Prostate gland (tissue), 2 donors: ENCODE data around the gene ELN.

ENCODE experiments used
- POLR2A ChIP-seq: fragments of 450-650 bp; IDR thresholded peaks from one replicate; pipeline ENCODE4 v1.6.1; 2016; ENCODE audit warnings: antibody characterized with exemption, mild to moderate bottlenecking
- TF ChIP-seq, protein P1 (sequence below), 4 experiments: fragments of 200-600 bp in 2 of 4; fragments of 450-650 bp in 2 of 4; sonication (generic) in 2 of 4; IDR thresholded peaks; 1 replicate in 3 of 4; 2 replicates in 1 of 4; pipeline ENCODE4 v1.5.1; 2016 to 2019; ENCODE audit warnings: antibody characterized with exemption in 4 of 4, mild to moderate bottlenecking in 2 of 4, moderate library complexity in 2 of 4

DNA sequence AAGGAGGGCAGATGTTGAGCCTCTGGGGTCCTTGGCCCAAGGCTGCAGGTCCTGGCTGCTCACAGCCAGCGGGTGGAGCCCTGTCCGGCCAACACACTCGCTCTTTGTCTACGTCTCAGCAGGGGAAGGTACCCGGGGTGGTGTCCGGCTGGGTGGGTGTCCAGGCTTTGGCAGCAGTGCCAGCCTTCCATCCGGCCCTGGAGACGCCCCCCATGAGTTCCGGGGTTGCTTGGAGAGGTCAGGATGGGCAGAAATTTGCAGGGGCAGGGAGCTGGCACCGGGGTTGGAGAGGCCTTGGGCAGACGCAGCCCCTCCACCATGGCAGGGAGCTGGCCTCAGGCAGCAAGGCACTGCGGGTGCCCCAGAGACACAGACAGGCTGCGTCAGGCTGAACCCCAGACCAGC is 42.2 kb upstream of the ELN start:
- TF ChIP-seq, protein P1, sequence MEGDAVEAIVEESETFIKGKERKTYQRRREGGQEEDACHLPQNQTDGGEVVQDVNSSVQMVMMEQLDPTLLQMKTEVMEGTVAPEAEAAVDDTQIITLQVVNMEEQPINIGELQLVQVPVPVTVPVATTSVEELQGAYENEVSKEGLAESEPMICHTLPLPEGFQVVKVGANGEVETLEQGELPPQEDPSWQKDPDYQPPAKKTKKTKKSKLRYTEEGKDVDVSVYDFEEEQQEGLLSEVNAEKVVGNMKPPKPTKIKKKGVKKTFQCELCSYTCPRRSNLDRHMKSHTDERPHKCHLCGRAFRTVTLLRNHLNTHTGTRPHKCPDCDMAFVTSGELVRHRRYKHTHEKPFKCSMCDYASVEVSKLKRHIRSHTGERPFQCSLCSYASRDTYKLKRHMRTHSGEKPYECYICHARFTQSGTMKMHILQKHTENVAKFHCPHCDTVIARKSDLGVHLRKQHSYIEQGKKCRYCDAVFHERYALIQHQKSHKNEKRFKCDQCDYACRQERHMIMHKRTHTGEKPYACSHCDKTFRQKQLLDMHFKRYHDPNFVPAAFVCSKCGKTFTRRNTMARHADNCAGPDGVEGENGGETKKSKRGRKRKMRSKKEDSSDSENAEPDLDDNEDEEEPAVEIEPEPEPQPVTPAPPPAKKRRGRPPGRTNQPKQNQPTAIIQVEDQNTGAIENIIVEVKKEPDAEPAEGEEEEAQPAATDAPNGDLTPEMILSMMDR (IDR thresholded peaks at IDR 0.05): no peak
- no peak for TF ChIP-seq POLR2A
